GM23338 (cell line): ENCODE measurements around the gene RIOK2. TPM values are rescaled to one million over a fixed set of nuclear protein-coding genes. Genes with fewer than 3 reads are reported as not detected.

Experiments
- ATAC-seq: fragments of 200-7000 bp; cut with Tn5 transposase; 3 replicates; pipeline ENCODE4 v1.9.1; 2020
- DNase-seq: peaks from one replicate; pipeline ENCODE4 v3.0.0-alpha.2; 2015; ENCODE audit warnings: low spot score
- H2AFZ ChIP-seq: fragments of 200-600 bp; sonication (generic); 2 replicates; pipeline ENCODE4 v1.8.0; 2016; ENCODE audit warnings: antibody characterized with exemption, mild to moderate bottlenecking, moderate library complexity
- H3F3A ChIP-seq: fragments of 200-600 bp; sonication (generic); replicated peaks from 2 replicates; pipeline ENCODE4 v1.8.0; 2017; ENCODE audit warnings: antibody characterized with exemption, mixed run types, low read depth
- H3K27ac ChIP-seq: fragments of 200-600 bp; sonication (generic); 2 replicates; pipeline ENCODE4 v1.6.1; 2016; ENCODE audit warnings: low read depth
- H3K27me3 ChIP-seq: fragments of 200-600 bp; sonication (generic); 2 replicates; pipeline ENCODE4 v1.8.0; 2016; ENCODE audit warnings: mild to moderate bottlenecking, mixed run types, moderate library complexity; ENCODE audit not compliant: insufficient read depth
- H3K36me3 ChIP-seq: fragments of 200-600 bp; sonication (generic); 2 replicates; pipeline ENCODE4 v1.8.0; 2016; ENCODE audit warnings: mild to moderate bottlenecking; ENCODE audit not compliant: insufficient read depth
- H3K4me1 ChIP-seq: fragments of 200-600 bp; sonication (generic); 2 replicates; pipeline ENCODE4 v1.8.0; 2016; ENCODE audit warnings: mild to moderate bottlenecking, moderate library complexity; ENCODE audit not compliant: insufficient read depth
- H3K4me2 ChIP-seq: fragments of 200-600 bp; sonication (generic); 2 replicates; pipeline ENCODE4 v1.7.1; 2017; ENCODE audit warnings: mixed run types
- H3K4me3 ChIP-seq: fragments of 200-600 bp; sonication (generic); 2 replicates; pipeline ENCODE4 v1.6.1; 2016; ENCODE audit warnings: mixed run types
- H3K79me2 ChIP-seq: fragments of 200-600 bp; sonication (generic); replicated peaks from 2 replicates; pipeline ENCODE4 v1.8.0; 2017; ENCODE audit warnings: mild to moderate bottlenecking; ENCODE audit not compliant: insufficient read depth
- H3K9me2 ChIP-seq: fragments of 200-600 bp; sonication (generic); 2 replicates; pipeline ENCODE4 v1.8.0; 2017; ENCODE audit not compliant: insufficient read depth
- H4K20me1 ChIP-seq: fragments of 200-600 bp; sonication (generic); replicated peaks from 2 replicates; pipeline ENCODE4 v1.8.0; 2017; ENCODE audit warnings: mild to moderate bottlenecking; ENCODE audit not compliant: insufficient read depth
- H3K27ac Mint-ChIP-seq: 2 replicates; pipeline ENCODE4 v1.8.0; 2020; ENCODE audit warnings: inconsistent platforms, mild to moderate bottlenecking, moderate library complexity, mixed read lengths
- H3K27me3 Mint-ChIP-seq: 3 replicates; pipeline ENCODE4 v1.8.0; 2022; ENCODE audit warnings: low read depth, mild to moderate bottlenecking, moderate library complexity, mixed read lengths, inconsistent platforms; ENCODE audit not compliant: insufficient read depth, poor library complexity
- H3K36me3 Mint-ChIP-seq: 3 replicates; pipeline ENCODE4 v1.8.0; 2021; ENCODE audit warnings: low read depth, mild to moderate bottlenecking, inconsistent platforms, moderate library complexity, mixed read lengths
- H3K4me1 Mint-ChIP-seq: 3 replicates; pipeline ENCODE4 v1.8.0; 2020; ENCODE audit warnings: mild to moderate bottlenecking, inconsistent platforms, mixed read lengths
- H3K4me3 Mint-ChIP-seq: 3 replicates; pipeline ENCODE4 v1.8.0; 2021; ENCODE audit warnings: moderate library complexity, mild to moderate bottlenecking, inconsistent platforms, mixed read lengths
- H3K9me3 Mint-ChIP-seq: 3 replicates; pipeline ENCODE4 v1.8.0; 2020; ENCODE audit warnings: moderate library complexity, mild to moderate bottlenecking, inconsistent platforms, mixed read lengths
- CTCF ChIP-seq, 2 experiments: fragments of 200-600 bp in 1 of 2; sonication (generic) in 1 of 2; conservative IDR thresholded peaks; 2 replicates each; pipeline versions ENCODE4 v1.5.1 to v1.6.1; 2016 to 2017; ENCODE audit warnings: antibody characterized with exemption in 2 of 2, low read depth in 2 of 2, mild to moderate bottlenecking in 2 of 2, moderate library complexity in 1 of 2
- EZH2phosphoT487 ChIP-seq: fragments of 200-600 bp; sonication (generic); IDR thresholded peaks from one replicate; pipeline ENCODE4 v1.8.1; 2018; ENCODE audit warnings: antibody characterized with exemption; ENCODE audit not compliant: unreplicated experiment
- STAT1 ChIP-seq: IDR thresholded peaks from one replicate; pipeline ENCODE4 v1.6.1; 2016; ENCODE audit warnings: antibody characterized with exemption; ENCODE audit not compliant: unreplicated experiment
- ZNF462 ChIP-seq: fragments of 250-450 bp; sonication (Bioruptor Pico); IDR thresholded peaks from 2 replicates; pipeline ENCODE4 v1.5.0; 2020; ENCODE audit warnings: mild to moderate bottlenecking, moderate library complexity
- polyA plus RNA-seq: library from polyadenylated mRNA; unstranded; fragments of >200 nt; fragmentation: Nextera tagmentation; extraction: Ambion mirVana; gene quantifications from 2 replicates; pipeline ENCODE4 v1.2.1, GENCODE V29; 2016
- total RNA-seq: library from RNA; depleted of rRNA; stranded (reverse); fragments of >200 nt; shearing (Covaris generic); gene quantifications from 2 replicates; pipeline ENCODE4 v1.2.3, GENCODE V29; 2014
- TF ChIP-seq, protein P1 (sequence below): IDR thresholded peaks from one replicate; pipeline ENCODE4 v1.6.1; 2018; ENCODE audit warnings: antibody characterized with exemption; ENCODE audit not compliant: unreplicated experiment

Gene RIOK2
- total and polyA plus RNA-seq, 2 experiments from 2014 or later = 22.9 to 47.6 TPM

DNA sequence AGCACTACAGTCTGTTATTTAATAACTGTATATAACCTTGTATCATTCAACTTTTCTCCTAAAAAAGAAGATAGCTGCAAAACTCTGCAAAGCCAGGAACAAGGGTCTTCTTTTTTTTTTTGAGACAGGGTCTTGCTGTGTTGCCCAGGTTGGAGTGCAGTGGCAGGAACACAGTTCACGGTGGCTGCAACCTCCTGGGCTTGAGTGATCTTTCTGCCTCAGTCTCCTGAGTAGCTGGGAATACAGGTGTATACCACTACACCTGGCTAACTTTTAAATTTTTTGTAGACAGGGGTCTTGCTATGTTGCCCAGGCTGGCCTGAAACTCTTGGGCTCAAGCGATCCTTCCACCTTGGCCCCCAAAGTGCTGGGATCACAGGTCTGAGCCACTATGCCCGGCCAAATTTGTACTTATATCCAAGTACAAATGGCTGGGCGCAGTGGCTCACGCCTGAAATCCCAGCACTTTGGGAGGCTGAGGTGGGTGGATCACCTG, 19.2 kb downstream of the RIOK2 start (continued):
- TF ChIP-seq, protein P1, sequence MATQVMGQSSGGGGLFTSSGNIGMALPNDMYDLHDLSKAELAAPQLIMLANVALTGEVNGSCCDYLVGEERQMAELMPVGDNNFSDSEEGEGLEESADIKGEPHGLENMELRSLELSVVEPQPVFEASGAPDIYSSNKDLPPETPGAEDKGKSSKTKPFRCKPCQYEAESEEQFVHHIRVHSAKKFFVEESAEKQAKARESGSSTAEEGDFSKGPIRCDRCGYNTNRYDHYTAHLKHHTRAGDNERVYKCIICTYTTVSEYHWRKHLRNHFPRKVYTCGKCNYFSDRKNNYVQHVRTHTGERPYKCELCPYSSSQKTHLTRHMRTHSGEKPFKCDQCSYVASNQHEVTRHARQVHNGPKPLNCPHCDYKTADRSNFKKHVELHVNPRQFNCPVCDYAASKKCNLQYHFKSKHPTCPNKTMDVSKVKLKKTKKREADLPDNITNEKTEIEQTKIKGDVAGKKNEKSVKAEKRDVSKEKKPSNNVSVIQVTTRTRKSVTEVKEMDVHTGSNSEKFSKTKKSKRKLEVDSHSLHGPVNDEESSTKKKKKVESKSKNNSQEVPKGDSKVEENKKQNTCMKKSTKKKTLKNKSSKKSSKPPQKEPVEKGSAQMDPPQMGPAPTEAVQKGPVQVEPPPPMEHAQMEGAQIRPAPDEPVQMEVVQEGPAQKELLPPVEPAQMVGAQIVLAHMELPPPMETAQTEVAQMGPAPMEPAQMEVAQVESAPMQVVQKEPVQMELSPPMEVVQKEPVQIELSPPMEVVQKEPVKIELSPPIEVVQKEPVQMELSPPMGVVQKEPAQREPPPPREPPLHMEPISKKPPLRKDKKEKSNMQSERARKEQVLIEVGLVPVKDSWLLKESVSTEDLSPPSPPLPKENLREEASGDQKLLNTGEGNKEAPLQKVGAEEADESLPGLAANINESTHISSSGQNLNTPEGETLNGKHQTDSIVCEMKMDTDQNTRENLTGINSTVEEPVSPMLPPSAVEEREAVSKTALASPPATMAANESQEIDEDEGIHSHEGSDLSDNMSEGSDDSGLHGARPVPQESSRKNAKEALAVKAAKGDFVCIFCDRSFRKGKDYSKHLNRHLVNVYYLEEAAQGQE = no peak

GRCh38 chr5:97163360-97163764, 19.7 kb downstream of the RIOK2 start:
- H3F3A ChIP-seq = no peaks in the 10 kb centered on the region
- no peak overlapping the region for H3K4me3 Mint-ChIP-seq
- H2AFZ ChIP-seq = no peak overlapping the region
- no peaks in the 10 kb centered on the region for H3K79me2 ChIP-seq
- H3K9me2 ChIP-seq = no peaks in the 10 kb centered on the region
- no peaks in the 10 kb centered on the region for H3K27me3 ChIP-seq
- no peak overlapping the region for H3K4me3 ChIP-seq
- no peaks in the 10 kb centered on the region for H3K4me1 ChIP-seq
- no peaks in the 10 kb centered on the region for H3K4me1 Mint-ChIP-seq
- peaks cover 5% of the 10 kb centered on the region; the same call in 2 of the 3 replicates for H3K9me3 Mint-ChIP-seq
- H3K36me3 Mint-ChIP-seq = peaks cover 67% of the 10 kb centered on the region
- no peak overlapping the region for H3K4me2 ChIP-seq
- TF ChIP-seq ZNF462 (CRISPR knock-in tag) (no peak), STAT1 (no peak), EZH2phosphoT487 (no peak), CTCF (conservative IDR thresholded peaks at IDR 0.05; ENCODE audit: low read depth in 2 of 2) (peak in 1 of 2 experiments; percentile 80; a peak in 3 of 4 replicates)
- no peaks in the 10 kb centered on the region for H3K27me3 Mint-ChIP-seq
- DNase-seq (no peak), ATAC-seq (no peak)
- no peak overlapping the region for H3K27ac Mint-ChIP-seq
- H4K20me1 ChIP-seq = no peaks in the 10 kb centered on the region; the same call in 1 of the 2 replicates
- no peak overlapping the region for H3K27ac ChIP-seq
- H3K36me3 ChIP-seq = peaks cover 26% of the 10 kb centered on the region
